ENCODE results near the gene SCRN3. TPM values are rescaled to one million over a fixed set of nuclear protein-coding genes. Genes with fewer than 3 reads are reported as not detected.

SCRN3 gene, protein sequence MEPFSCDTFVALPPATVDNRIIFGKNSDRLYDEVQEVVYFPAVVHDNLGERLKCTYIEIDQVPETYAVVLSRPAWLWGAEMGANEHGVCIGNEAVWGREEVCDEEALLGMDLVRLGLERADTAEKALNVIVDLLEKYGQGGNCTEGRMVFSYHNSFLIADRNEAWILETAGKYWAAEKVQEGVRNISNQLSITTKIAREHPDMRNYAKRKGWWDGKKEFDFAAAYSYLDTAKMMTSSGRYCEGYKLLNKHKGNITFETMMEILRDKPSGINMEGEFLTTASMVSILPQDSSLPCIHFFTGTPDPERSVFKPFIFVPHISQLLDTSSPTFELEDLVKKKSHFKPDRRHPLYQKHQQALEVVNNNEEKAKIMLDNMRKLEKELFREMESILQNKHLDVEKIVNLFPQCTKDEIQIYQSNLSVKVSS
- 17.7 and 28.5 TPM in 2 replicates for polyA plus RNA-seq (2011; rRNA removed)
- 6.3 and 6.8 TPM in 2 replicates for polyA plus RNA-seq (2012; cell fraction: cytosol; rRNA removed)
- 3.5 and 6.0 TPM in 2 replicates for polyA plus RNA-seq (2012; cell fraction: nucleus; rRNA removed)
- 24.0 to 25.5 TPM (median 24.4 TPM) in 3 replicates for polyA plus RNA-seq (2017; fragmentation: RNase III; extraction: RNeasy Plus Mini Kit Qiagen cat#74134 plus additional on column Dnase treatment)
- polyA minus RNA-seq (2011; rRNA and poly(A)+ RNA removed) = 5.3 and 6.0 TPM in 2 replicates

DNA sequence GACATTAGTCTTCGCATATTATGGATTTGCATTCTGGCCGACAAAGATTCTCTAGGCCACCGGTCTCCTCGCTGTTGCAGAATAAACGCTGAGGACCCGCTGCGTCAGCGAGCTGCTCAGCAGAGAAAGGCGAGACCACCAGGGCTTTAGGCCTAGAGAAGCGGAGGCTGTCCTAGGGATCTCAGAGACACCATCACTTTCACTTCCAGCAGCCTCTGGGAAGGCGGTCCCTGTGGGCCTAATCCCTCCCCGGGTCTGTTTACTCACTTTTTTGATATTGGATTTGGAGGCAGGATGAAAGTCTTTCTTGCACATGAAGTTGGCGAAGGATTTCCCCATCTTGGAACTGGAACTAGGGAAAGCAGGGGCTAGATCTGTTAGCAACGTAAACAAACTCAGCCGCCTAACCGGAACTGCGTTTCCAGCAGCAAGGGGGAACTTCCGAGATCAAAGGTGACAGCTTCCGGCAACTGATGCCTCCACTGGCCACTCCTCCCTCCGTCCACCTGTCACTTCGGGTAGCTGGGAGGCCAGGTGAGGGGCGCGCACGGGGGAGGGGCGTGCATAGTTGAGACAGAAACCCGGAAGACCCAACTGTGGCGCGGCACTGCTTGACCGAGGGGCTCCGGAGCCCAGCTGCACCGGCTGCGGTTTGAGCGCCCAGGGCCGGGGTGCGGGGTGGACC is at the start of gene SCRN3:
SCRN3 (plus strand) TSS at position 447 of the 685 bp plus-strand sequence. CDS start 2,554 bp downstream, outside the sequence.
- peak; percentile 98 to 99 for ATAC-seq
- H3K4me1 ChIP-seq = peaks cover 14% of the 10 kb centered on the region
- ChIA-PET POLR2A (interaction anchor here (0.5 to 1.0 kb wide), 3 partner anchors 8 to 92 kb away, joined by 3 to 5 read pairs (median 3); no protein-coding TSS in a partner anchor), CTCF (interaction anchor here (1.2 kb wide), 1 partner anchor 54 kb away, joined by 5 read pairs; no protein-coding TSS in a partner anchor)
- FAIRE-seq = peak; percentile 74
- DNase-seq (ENCODE audit: low read depth in 1 of 2, low spot score in 1 of 2) = peak; percentile 78 to 85
- peak within 1 kb of the TSS; percentile 82 for H3K4me3 ChIP-seq
- under 1% methylated on average over 35 of the region's 35 CpGs for WGBS (ENCODE audit: missing lambda C conversion rate)
- peak within 1 kb of the TSS; percentile 92 for H3K4me2 ChIP-seq
- peak within 1 kb of the TSS; percentile 79 to 80 for H3K27ac ChIP-seq
- TF ChIP-seq, protein P1, sequence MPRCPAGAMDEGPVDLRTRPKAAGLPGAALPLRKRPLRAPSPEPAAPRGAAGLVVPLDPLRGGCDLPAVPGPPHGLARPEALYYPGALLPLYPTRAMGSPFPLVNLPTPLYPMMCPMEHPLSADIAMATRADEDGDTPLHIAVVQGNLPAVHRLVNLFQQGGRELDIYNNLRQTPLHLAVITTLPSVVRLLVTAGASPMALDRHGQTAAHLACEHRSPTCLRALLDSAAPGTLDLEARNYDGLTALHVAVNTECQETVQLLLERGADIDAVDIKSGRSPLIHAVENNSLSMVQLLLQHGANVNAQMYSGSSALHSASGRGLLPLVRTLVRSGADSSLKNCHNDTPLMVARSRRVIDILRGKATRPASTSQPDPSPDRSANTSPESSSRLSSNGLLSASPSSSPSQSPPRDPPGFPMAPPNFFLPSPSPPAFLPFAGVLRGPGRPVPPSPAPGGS (IDR thresholded peaks at IDR 0.05) = 0 out of 3 replicates have a peak, but pooled peaks have one; percentile 40
- TF ChIP-seq KDM5A (IDR thresholded peaks at IDR 0.05) (peak; percentile 56; the same call in 1 of the 2 replicates), JUN (IDR thresholded peaks at IDR 0.05) (peak in 1 of 2 experiments; percentile 64; a peak in 1 of 5 replicates), MAX (IDR thresholded peaks at IDR 0.05) (peak; percentile 49), JUNB (IDR thresholded peaks at IDR 0.05) (no peak), HOXB13 (CRISPR knock-in tag; IDR thresholded peaks at IDR 0.05; ENCODE audit: low read depth) (no peak), CBX2 (IDR thresholded peaks at IDR 0.05; ENCODE audit: borderline replicate concordance, low read depth) (no peak), CEBPB (IDR thresholded peaks at IDR 0.05) (no peak), POLR2A (IDR thresholded peaks at IDR 0.05; ENCODE audit: low read length) (peak; percentile 46), MAZ (IDR thresholded peaks at IDR 0.05; ENCODE audit: borderline replicate concordance, low read depth, low read length) (no peak), PHF8 (IDR thresholded peaks at IDR 0.05; ENCODE audit: borderline replicate concordance, low read depth) (peak; percentile 75), CHD4 (IDR thresholded peaks at IDR 0.05; ENCODE audit: borderline replicate concordance) (no peak)
- no peaks in the 10 kb centered on the region for H3K9me3 ChIP-seq

GRCh38 chr2:174350018-174350417 is 45.5 kb upstream of the SCRN3 start:
- ATAC-seq = peak in 1 of 2 experiments; percentile 55; a peak in 1 of 6 replicates
- no peak for TF ChIP-seq HOXB5 (CRISPR knock-in tag; IDR thresholded peaks at IDR 0.05)
- TF ChIP-seq EHMT2 (IDR thresholded peaks at IDR 0.05; ENCODE audit: low read depth) = no peak
- peak; percentile 20 to 47; a peak in 3 of 5 replicates for TF ChIP-seq RAD21 (conservative IDR thresholded peaks at IDR 0.05 in 1 of 2, IDR thresholded peaks at IDR 0.05 in 1 of 2)
- no peak for TF ChIP-seq FOSB (CRISPR knock-in tag; IDR thresholded peaks at IDR 0.05)
- TF ChIP-seq HDAC2 (IDR thresholded peaks at IDR 0.05) = no peak
- TF ChIP-seq EHF (CRISPR knock-in tag; IDR thresholded peaks at IDR 0.05) = no peak
- TF ChIP-seq CBX8 (IDR thresholded peaks at IDR 0.05) = no peak
- no peak for TF ChIP-seq POLR2AphosphoS2 (conservative IDR thresholded peaks at IDR 0.05; ENCODE audit: low read length)
- TF ChIP-seq, protein P1 (IDR thresholded peaks at IDR 0.05) = no peak
- no peak for TF ChIP-seq CBX2 (IDR thresholded peaks at IDR 0.05; ENCODE audit: borderline replicate concordance, low read depth)
- TF ChIP-seq, protein P2, sequence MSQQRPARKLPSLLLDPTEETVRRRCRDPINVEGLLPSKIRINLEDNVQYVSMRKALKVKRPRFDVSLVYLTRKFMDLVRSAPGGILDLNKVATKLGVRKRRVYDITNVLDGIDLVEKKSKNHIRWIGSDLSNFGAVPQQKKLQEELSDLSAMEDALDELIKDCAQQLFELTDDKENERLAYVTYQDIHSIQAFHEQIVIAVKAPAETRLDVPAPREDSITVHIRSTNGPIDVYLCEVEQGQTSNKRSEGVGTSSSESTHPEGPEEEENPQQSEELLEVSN (IDR thresholded peaks at IDR 0.05; ENCODE audit: borderline replicate concordance, low read depth) = no peak
- TF ChIP-seq RARB (CRISPR knock-in tag; IDR thresholded peaks at IDR 0.05) = no peak
- no peak for TF ChIP-seq MAX (IDR thresholded peaks at IDR 0.05)
- TF ChIP-seq KDM1A (IDR thresholded peaks at IDR 0.05; ENCODE audit: low read depth) = no peak
- TF ChIP-seq NPAS2 (CRISPR knock-in tag; IDR thresholded peaks at IDR 0.05; ENCODE audit: borderline replicate concordance) = no peak
- no peak for TF ChIP-seq ZSCAN20 (CRISPR knock-in tag; IDR thresholded peaks at IDR 0.05)
- TF ChIP-seq CTCF (IDR thresholded peaks at IDR 0.05) = peak; percentile 48
- TF ChIP-seq MAZ (IDR thresholded peaks at IDR 0.05; ENCODE audit: borderline replicate concordance, low read depth, low read length) = no peak
- no peak for TF ChIP-seq NR3C1 (IDR thresholded peaks at IDR 0.05)
- no peak for TF ChIP-seq CHD2 (IDR thresholded peaks at IDR 0.05; ENCODE audit: low read length, partially characterized antibody)
- TF ChIP-seq RFX5 (IDR thresholded peaks at IDR 0.05) = no peak

More at GRCh38 chr2:174350018-174350417, 45.5 kb upstream of the SCRN3 start:
- peak; percentile 39 for FAIRE-seq
- 48% methylated on average over 2 of the region's 2 CpGs for WGBS (ENCODE audit: missing lambda C conversion rate)
- Histone ChIP-seq H3K27ac (no peak overlapping the region), H3K4me3 (no peak overlapping the region), H3K9me3 (no peaks in the 10 kb centered on the region), H3K4me2 (no peak overlapping the region), H3K4me1 (no peaks in the 10 kb centered on the region)
- DNase-seq (ENCODE audit: low read depth in 1 of 2, low spot score in 1 of 2) = peak in 1 of 2 experiments; percentile 35
- POLR2A ChIA-PET = interaction anchor here (0.5 to 0.9 kb wide), 3 partner anchors 9 to 284 kb away, joined by 3 to 4 read pairs (median 3); no protein-coding TSS in a partner anchor
- CTCF ChIA-PET = interaction anchor here (0.7 to 2.2 kb wide), 5 partner anchors 9 to 948 kb away, joined by 3 to 10 read pairs (median 7); no protein-coding TSS in a partner anchor

All from A549 (cell line).